ENCODE results near the gene GRPEL2.

GRCh38 chr5:149380466-149381121 lies 35.3 kb downstream of the GRPEL2 start:
- TF ChIP-seq CTCF (IDR thresholded peaks at IDR 0.05; ENCODE audit: borderline replicate concordance, extremely low read depth, low read length, poor library complexity, severe bottlenecking) (no peak), EZH2 (IDR thresholded peaks at IDR 0.05; ENCODE audit: borderline replicate concordance, low read depth, low read length, severe bottlenecking) (no peak)

Data from DND-41 (cell line).